ENCODE data around the gene IQUB. TPM values are rescaled to one million over a fixed set of nuclear protein-coding genes. Genes with fewer than 3 reads are reported as not detected.

IQUB gene
- total RNA-seq, 2 donors from 2014 or later = 2.0 to 4.8 TPM

DNA sequence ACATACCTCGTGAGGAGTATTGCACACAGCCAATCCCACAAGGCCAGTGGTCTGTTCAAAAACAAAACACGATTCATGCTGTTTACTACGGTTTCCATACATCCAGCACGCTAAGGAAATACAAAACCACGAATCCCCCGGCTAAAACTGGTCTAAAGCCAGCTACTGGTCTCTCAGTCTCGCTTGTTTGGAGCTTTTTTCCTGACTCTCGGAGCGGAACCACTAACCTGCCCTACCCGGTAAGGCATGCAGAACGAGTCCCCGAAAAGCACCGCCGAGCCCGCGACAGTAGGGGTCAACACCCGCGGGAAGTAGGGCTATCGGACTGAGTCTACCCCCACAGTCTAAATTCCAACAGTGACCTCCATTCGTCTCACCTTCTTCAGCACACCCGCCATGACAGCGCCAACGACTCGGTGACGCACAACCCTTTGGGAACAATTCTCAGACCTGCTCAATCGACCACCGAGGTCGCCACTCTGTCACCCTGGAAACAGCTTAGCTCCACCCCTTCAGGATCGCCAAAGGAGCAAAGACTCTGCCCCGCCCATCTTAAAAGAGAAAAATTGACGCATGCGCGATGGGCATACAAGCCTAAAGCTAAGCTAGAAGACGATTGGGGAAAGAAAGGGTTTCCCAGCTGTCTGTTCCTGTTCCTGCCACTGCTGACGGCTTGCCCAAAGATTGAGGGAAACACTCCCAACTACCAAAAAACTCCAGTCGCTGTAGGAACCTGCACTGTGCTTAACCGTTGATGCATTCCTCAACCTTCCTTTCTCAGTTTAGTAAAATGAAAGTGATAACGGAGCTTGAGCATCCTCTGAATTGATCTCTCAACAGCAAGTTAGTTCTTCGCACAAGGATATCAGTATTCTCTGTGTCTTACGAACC is 23.2 kb upstream of the IQUB start, which contains the start of gene NDUFA5:
Gene NDUFA5, minus strand, starts transcription at position 421 of the 891 bp plus-strand sequence. Its CDS starts 23 bp downstream, at position 398.
- TF ChIP-seq, protein P1, sequence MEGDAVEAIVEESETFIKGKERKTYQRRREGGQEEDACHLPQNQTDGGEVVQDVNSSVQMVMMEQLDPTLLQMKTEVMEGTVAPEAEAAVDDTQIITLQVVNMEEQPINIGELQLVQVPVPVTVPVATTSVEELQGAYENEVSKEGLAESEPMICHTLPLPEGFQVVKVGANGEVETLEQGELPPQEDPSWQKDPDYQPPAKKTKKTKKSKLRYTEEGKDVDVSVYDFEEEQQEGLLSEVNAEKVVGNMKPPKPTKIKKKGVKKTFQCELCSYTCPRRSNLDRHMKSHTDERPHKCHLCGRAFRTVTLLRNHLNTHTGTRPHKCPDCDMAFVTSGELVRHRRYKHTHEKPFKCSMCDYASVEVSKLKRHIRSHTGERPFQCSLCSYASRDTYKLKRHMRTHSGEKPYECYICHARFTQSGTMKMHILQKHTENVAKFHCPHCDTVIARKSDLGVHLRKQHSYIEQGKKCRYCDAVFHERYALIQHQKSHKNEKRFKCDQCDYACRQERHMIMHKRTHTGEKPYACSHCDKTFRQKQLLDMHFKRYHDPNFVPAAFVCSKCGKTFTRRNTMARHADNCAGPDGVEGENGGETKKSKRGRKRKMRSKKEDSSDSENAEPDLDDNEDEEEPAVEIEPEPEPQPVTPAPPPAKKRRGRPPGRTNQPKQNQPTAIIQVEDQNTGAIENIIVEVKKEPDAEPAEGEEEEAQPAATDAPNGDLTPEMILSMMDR (IDR thresholded peaks at IDR 0.05) = peak in 1 of 4 experiments; percentile 16
- TF ChIP-seq POLR2A (IDR thresholded peaks at IDR 0.05) = peak; percentile 65
- peak; percentile 97 for TF ChIP-seq POLR2AphosphoS5 (IDR thresholded peaks at IDR 0.05)
- WGBS = under 1% methylated on average over 40 of the region's 40 CpGs
- intact Hi-C loops (cut with DNase I) = no loop called here

DNA sequence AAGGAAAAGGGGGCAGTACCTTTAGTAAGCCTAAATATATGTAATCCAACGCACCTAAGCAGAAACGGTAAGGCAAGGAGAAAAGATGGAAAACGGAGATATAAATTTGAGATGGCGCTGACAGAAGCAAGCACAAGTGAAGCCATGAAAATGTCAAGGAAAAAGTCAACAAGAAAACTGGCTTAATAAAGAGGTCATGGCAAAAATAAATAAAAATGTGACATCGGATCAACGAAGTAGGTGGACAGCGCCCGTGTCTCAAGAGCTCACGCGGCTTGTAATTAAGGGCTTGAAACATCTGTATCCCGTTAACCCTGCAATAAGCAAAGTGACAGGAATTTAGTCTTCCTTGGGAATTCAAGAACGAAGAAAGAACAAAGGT is 22.6 kb upstream of the IQUB start:
- intact Hi-C loops (cut with DNase I) = no loop called here
- H3K4me3 ChIP-seq = peak overlapping the region; percentile 64 to 71
- H3K4me1 ChIP-seq (replicated peaks) = peaks cover 2% of the 10 kb centered on the region
- H3K9me3 ChIP-seq = no peaks in the 10 kb centered on the region
- peak overlapping the region; percentile 81 to 82 for H3K27ac ChIP-seq
- H3K36me3 ChIP-seq = no peaks in the 10 kb centered on the region
- H3K27me3 ChIP-seq (replicated peaks; ENCODE audit: insufficient read depth) = no peaks in the 10 kb centered on the region
- no peak for DNase-seq (ENCODE audit: low spot score)
- TF ChIP-seq POLR2AphosphoS5 (IDR thresholded peaks at IDR 0.05) = no peak
- TF ChIP-seq, protein P1 (IDR thresholded peaks at IDR 0.05) = no peak
- no peak for TF ChIP-seq POLR2A (IDR thresholded peaks at IDR 0.05)
- WGBS = 1% methylated on average over 12 of the region's 12 CpGs

More for the DNA sequence above, 23.2 kb upstream of the IQUB start, which contains the start of gene NDUFA5:
- H3K36me3 ChIP-seq = no peaks in the 10 kb centered on the region
- H3K27me3 ChIP-seq (replicated peaks; ENCODE audit: insufficient read depth) = no peaks in the 10 kb centered on the region
- peak; percentile 98 for DNase-seq (ENCODE audit: low spot score)
- H3K4me3 ChIP-seq = peak within 1 kb of the TSS; percentile 64 to 71
- peak within 1 kb of the TSS; percentile 81 to 82 for H3K27ac ChIP-seq
- no peaks in the 10 kb centered on the region for H3K9me3 ChIP-seq
- H3K4me1 ChIP-seq (replicated peaks) = peaks cover 2% of the 10 kb centered on the region

DNA sequence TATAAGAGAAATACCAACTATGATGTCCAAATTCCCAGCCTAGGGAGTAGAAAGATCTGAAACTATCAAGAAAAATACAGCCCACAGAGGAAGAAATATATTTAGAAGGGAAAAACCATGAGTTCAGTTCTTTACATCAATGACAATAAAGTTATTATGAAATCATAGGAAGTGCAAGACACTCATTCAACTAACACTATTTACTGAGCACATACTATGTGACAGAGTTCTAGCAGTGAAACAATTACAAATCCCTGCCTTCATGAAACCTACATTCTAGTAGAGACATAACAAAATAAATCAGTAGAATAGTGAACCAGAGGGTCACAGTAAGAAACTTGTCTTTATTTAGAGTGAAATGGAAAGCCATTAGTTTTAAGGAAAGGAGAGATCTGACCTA is 21.1 kb upstream of the IQUB start:
- Histone ChIP-seq H3K27me3 (replicated peaks; ENCODE audit: insufficient read depth) (no peaks in the 10 kb centered on the region), H3K4me3 (no peak overlapping the region), H3K27ac (no peak overlapping the region), H3K4me1 (replicated peaks) (peaks cover 2% of the 10 kb centered on the region), H3K9me3 (no peaks in the 10 kb centered on the region), H3K36me3 (no peaks in the 10 kb centered on the region)
- intact Hi-C loops (cut with DNase I) = no loop called here
- TF ChIP-seq POLR2A (IDR thresholded peaks at IDR 0.05) = no peak
- no peak for TF ChIP-seq POLR2AphosphoS5 (IDR thresholded peaks at IDR 0.05)
- TF ChIP-seq, protein P1 (IDR thresholded peaks at IDR 0.05) = no peak
- no peak for DNase-seq (ENCODE audit: low spot score)

DNA sequence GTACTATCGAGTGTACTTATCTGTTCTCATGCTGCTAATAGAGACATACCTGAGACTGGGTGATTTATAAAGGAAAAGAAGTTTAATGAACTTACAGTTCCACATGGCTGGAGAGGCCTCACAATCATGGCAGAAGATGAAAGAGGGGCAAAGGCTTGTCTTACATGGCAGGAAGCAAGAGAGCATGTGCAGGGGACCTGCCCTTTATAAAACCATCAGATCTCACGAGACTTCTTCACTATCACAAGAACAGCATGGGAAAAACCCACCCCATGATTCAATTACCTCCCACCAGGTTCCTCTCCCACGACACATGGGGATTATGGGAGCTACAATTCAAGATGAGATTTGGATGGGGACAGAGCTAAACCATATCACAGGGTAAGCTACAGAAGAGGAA is 18.8 kb upstream of the IQUB start:
- H3K4me1 ChIP-seq (replicated peaks) = peaks cover 2% of the 10 kb centered on the region

More for the DNA sequence above, 18.8 kb upstream of the IQUB start:
- intact Hi-C loops (cut with DNase I) = no loop called here
- Histone ChIP-seq H3K27me3 (replicated peaks; ENCODE audit: insufficient read depth) (no peaks in the 10 kb centered on the region), H3K27ac (no peak overlapping the region), H3K36me3 (peaks cover 0 to 10% of the 10 kb centered on the region in 2 donors), H3K4me3 (no peak overlapping the region), H3K9me3 (no peaks in the 10 kb centered on the region)
- TF ChIP-seq POLR2A (IDR thresholded peaks at IDR 0.05) (no peak), POLR2AphosphoS5 (IDR thresholded peaks at IDR 0.05) (no peak)
- TF ChIP-seq, protein P1 (IDR thresholded peaks at IDR 0.05) = no peak
- 89% methylated on average over 3 of the region's 3 CpGs for WGBS
- DNase-seq (ENCODE audit: low spot score) = no peak

Measured in prostate gland (tissue), 2 donors.